PC-3 (cell line): Measurements from ENCODE around the gene ELAVL4.

Experiments used
- CTCF ChIP-seq: fragments of 300-600 bp; sonication (generic); conservative IDR thresholded peaks from 2 replicates; pipeline ENCODE4 v1.5.1; 2017; ENCODE audit warnings: antibody characterized with exemption, low read depth, mild to moderate bottlenecking, low read length
- EZH2 ChIP-seq: fragments of 300-600 bp; sonication (generic); IDR thresholded peaks from one replicate; pipeline ENCODE4 v1.6.1; 2017; ENCODE audit warnings: antibody characterized with exemption, mild to moderate bottlenecking, low read length; ENCODE audit not compliant: unreplicated experiment

GRCh38 chr1:50246869-50247268 is 138.1 kb downstream of the ELAVL4 start:
- TF ChIP-seq CTCF (no peak), EZH2 (no peak)
